ENCODE data around the gene ZNF383.
"Not testable (repeated sequence)": the region's sequence is repeated elsewhere in the genome, so short reads cannot be mapped to it uniquely, and the experiment has no call there.

GRCh38 chr19:37267755-37268154 is 49.7 kb downstream of the ZNF383 start:
- TF ChIP-seq, protein P1, sequence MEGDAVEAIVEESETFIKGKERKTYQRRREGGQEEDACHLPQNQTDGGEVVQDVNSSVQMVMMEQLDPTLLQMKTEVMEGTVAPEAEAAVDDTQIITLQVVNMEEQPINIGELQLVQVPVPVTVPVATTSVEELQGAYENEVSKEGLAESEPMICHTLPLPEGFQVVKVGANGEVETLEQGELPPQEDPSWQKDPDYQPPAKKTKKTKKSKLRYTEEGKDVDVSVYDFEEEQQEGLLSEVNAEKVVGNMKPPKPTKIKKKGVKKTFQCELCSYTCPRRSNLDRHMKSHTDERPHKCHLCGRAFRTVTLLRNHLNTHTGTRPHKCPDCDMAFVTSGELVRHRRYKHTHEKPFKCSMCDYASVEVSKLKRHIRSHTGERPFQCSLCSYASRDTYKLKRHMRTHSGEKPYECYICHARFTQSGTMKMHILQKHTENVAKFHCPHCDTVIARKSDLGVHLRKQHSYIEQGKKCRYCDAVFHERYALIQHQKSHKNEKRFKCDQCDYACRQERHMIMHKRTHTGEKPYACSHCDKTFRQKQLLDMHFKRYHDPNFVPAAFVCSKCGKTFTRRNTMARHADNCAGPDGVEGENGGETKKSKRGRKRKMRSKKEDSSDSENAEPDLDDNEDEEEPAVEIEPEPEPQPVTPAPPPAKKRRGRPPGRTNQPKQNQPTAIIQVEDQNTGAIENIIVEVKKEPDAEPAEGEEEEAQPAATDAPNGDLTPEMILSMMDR (conservative IDR thresholded peaks at IDR 0.05) = not testable (repeated sequence)
- TF ChIP-seq ZFX (IDR thresholded peaks at IDR 0.05) = not testable (repeated sequence)
